GM12892 (cell line): ENCODE data around the gene ADAMTS12.

Experiments used
- POLR2A ChIP-seq: IDR thresholded peaks from 2 replicates; pipeline ENCODE4 v1.6.1; 2011; ENCODE audit warnings: low read depth, low read length, control low read depth
- POLR2AphosphoS5 ChIP-seq: IDR thresholded peaks from 2 replicates; pipeline ENCODE4 v1.6.1; 2011; ENCODE audit warnings: low read depth, low read length, control low read depth
- TAF1 ChIP-seq: IDR thresholded peaks from 2 replicates; pipeline ENCODE4 v1.6.1; 2011; ENCODE audit warnings: low read depth, mild to moderate bottlenecking, control low read depth, low read length, borderline replicate concordance

DNA sequence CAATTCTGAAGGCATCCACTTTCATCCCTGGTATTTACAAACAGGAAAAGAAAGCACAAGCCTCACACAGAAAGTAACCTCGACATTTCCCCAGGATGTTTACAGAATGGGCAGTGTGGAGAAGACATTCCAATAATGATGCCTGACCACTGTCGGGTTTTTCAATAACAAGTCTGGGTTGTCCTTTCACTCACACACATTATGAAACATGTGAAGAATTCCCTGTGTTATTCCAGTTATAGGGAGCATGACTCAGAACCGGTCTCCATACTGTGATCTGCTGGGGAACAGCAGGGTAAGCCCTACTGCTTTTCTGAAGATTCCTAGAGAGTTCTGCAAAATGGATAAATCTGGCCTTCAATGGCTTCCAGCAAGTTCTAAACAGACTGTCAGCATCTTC lies 155.3 kb downstream of the ADAMTS12 start:
- TF ChIP-seq POLR2A (no peak), TAF1 (no peak), POLR2AphosphoS5 (no peak)
